SH-SY5Y (cell line): ENCODE data around the gene NFIL3.

Experiments
- GATA2 ChIP-seq: IDR thresholded peaks from 2 replicates; pipeline ENCODE4 v1.6.1; 2011; ENCODE audit warnings: mild to moderate bottlenecking, low read depth, low read length
- GATA3 ChIP-seq: IDR thresholded peaks from 2 replicates; pipeline ENCODE4 v1.6.1; 2011; ENCODE audit warnings: low read depth, mild to moderate bottlenecking, low read length, moderate library complexity

- TF ChIP-seq GATA2 (no peak), GATA3 (no peak)
These were observed 2.4 kb downstream of the NFIL3 start for GRCh38 chr9:91421128-91421765.
